Breast epithelium (tissue), 3 donors: Measurements from ENCODE around the gene KBTBD4.

Experiments
- POLR2A ChIP-seq: fragments of 450-650 bp; IDR thresholded peaks from one replicate; pipeline ENCODE4 v1.6.1; 2016; ENCODE audit warnings: antibody characterized with exemption, mild to moderate bottlenecking, moderate library complexity
- POLR2AphosphoS5 ChIP-seq, 3 donors: sonication (generic); formaldehyde crosslinking; IDR thresholded peaks; one replicate each; pipeline ENCODE4 v1.6.1; 2017; ENCODE audit warnings: antibody characterized with exemption in 3 of 3
- TF ChIP-seq, protein P1 (sequence below), 3 donors: fragments of 450-650 bp; IDR thresholded peaks; one replicate each; pipeline ENCODE4 v1.5.1; 2016 to 2017; ENCODE audit warnings: antibody characterized with exemption in 3 of 3, mild to moderate bottlenecking in 3 of 3, moderate library complexity in 3 of 3

GRCh38 chr11:47538741-47539565 lies 39.8 kb downstream of the KBTBD4 start:
- TF ChIP-seq, protein P1, sequence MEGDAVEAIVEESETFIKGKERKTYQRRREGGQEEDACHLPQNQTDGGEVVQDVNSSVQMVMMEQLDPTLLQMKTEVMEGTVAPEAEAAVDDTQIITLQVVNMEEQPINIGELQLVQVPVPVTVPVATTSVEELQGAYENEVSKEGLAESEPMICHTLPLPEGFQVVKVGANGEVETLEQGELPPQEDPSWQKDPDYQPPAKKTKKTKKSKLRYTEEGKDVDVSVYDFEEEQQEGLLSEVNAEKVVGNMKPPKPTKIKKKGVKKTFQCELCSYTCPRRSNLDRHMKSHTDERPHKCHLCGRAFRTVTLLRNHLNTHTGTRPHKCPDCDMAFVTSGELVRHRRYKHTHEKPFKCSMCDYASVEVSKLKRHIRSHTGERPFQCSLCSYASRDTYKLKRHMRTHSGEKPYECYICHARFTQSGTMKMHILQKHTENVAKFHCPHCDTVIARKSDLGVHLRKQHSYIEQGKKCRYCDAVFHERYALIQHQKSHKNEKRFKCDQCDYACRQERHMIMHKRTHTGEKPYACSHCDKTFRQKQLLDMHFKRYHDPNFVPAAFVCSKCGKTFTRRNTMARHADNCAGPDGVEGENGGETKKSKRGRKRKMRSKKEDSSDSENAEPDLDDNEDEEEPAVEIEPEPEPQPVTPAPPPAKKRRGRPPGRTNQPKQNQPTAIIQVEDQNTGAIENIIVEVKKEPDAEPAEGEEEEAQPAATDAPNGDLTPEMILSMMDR (IDR thresholded peaks at IDR 0.05): no peak
- TF ChIP-seq POLR2A (no peak), POLR2AphosphoS5 (IDR thresholded peaks at IDR 0.05) (no peak)
